ENCODE results near the gene LHFPL5. TPM values are rescaled to one million over a fixed set of nuclear protein-coding genes. Genes with fewer than 3 reads are reported as not detected.

The LHFPL5 gene
- total RNA-seq, 1 experiment from 2014 or later: not detected

DNA sequence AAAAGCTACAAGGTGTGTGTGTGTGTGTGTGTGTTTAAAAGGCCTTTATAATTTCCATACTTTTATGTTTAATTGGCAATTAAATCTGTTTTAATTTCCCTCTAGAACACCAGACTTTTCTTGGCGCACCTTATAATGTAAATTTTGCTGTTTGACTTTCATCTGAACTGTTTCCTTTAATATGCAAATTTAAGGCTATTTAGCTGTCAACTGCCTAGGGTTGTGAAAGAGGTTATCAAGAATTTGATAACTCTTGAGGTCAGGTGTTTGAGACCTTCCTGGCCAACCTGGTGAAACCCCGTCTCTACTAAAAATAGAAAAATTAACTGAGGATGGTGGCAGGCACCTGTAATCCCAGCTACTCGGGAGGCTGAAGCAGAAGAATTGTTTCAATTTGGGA is 4.0 kb upstream of the LHFPL5 start:
- no peaks in the 10 kb centered on the region for H3K27me3 ChIP-seq (replicated peaks)

DNA sequence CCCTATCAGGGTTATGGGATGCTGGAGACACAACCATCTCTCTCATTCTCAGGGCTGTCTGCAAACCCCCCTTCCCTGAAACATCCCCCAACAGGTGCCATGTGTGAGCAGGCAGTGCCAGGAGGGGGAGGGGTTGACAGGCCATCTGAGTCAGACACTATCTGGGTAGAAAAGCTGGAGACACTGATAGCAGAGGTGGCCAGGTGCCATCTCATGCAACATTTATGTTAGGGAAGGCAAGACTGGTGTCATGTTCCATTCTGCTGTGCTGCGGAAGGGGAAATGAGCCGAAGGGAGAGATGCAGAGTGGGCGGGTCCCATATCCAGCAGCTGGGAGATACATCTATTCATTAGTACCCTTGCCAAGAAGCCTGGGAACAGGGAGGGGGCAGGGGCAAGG is 3.5 kb downstream of the LHFPL5 start:
- Histone ChIP-seq H3K27ac (no peak overlapping the region), H3K36me3 (no peaks in the 10 kb centered on the region), H3K9me3 (replicated peaks) (no peaks in the 10 kb centered on the region), H3K4me3 (no peak overlapping the region), H3K27me3 (replicated peaks) (no peaks in the 10 kb centered on the region), H3K4me1 (replicated peaks) (peaks cover 13% of the 10 kb centered on the region)
- DNase-seq (ENCODE audit: low read depth in 1 of 2, low spot score in 2 of 2): no peak

More for the DNA sequence above, 4.0 kb upstream of the LHFPL5 start:
- Histone ChIP-seq H3K36me3 (no peaks in the 10 kb centered on the region), H3K4me1 (replicated peaks) (peaks cover 5% of the 10 kb centered on the region), H3K27ac (no peak overlapping the region), H3K4me3 (no peak overlapping the region), H3K9me3 (replicated peaks) (no peaks in the 10 kb centered on the region)
- DNase-seq (ENCODE audit: low read depth in 1 of 2, low spot score in 2 of 2): no peak

DNA sequence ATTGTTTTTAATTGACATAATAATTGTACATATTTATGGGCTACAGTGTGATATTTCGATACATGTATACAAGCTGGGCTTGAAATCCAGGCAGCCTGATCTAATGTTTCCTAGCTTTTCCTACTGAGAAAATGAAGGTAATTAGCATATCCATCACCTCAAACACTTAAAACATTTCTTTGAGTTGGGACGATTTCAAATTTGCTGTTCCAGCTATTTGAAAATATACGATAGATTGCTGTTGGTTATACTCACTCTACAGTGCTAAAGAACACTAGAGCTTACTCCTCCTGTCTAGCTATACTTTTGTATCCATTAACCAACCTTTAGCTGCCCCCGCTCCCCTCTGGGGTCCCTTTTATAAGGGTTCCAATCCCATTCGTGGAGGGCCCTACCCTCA is 4.7 kb downstream of the LHFPL5 start:
- Histone ChIP-seq H3K36me3 (no peaks in the 10 kb centered on the region), H3K4me1 (replicated peaks) (peaks cover 13% of the 10 kb centered on the region), H3K27ac (no peak overlapping the region), H3K4me3 (no peak overlapping the region), H3K9me3 (replicated peaks) (no peaks in the 10 kb centered on the region), H3K27me3 (replicated peaks) (no peaks in the 10 kb centered on the region)
- DNase-seq (ENCODE audit: low read depth in 1 of 2, low spot score in 2 of 2): no peak

DNA sequence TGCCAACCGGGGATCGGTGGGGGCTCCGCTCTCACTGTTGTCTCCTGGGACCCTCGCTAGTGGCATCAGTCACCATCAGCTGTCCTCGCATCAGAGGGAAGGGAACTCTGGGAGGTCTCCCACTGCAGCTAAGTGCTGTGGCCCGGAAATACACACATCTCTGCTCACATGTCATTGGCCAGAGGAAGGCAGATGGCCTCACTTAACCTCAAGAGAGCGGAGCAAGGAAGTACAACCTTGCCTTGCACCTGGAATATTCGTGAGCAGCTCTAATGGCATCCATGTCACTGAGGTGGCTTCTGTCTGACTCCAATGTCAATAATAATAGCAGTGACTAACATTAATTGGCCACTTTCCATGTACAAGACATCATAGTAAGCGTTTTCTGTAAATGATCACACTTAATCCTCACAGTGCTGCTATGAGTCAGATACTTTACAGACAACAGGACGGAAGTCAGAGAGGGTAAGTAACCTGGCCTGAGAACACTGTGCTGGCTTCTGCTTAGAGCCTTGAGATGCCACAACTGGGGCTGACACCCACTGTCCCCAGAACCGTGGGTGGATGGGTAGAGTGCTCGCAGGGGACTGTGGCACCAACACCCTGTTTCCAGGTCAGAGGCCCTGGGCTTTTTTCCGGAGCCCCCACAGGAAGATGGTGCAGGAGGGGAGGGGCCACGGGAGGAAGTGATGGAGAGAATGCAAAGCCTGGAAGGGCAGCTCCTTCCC is 6.0 kb downstream of the LHFPL5 start:
- Histone ChIP-seq H3K4me1 (replicated peaks) (peaks cover 8% of the 10 kb centered on the region), H3K4me3 (no peak overlapping the region), H3K36me3 (no peaks in the 10 kb centered on the region), H3K9me3 (replicated peaks) (no peaks in the 10 kb centered on the region), H3K27ac (no peak overlapping the region), H3K27me3 (replicated peaks) (no peaks in the 10 kb centered on the region)
- no peak for DNase-seq (ENCODE audit: low read depth in 1 of 2, low spot score in 2 of 2)

DNA sequence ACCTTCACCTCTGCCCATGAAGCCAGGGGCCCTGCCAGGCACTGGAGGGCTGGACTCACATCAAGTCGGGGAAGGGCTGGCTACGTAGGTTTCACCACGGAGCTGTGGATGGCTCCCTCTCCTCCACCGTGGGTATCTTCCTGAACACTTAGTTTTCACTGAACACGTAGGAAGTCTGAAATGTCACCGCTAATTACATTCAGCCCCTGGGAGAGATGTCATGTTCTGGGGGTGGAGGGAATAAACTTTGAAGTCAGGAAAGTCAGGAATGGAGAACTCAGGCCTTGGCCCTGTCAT is 6.5 kb downstream of the LHFPL5 start:
- Histone ChIP-seq H3K9me3 (replicated peaks) (no peaks in the 10 kb centered on the region), H3K27ac (no peak overlapping the region), H3K27me3 (replicated peaks) (no peaks in the 10 kb centered on the region), H3K4me3 (no peak overlapping the region), H3K4me1 (replicated peaks) (peaks cover 8% of the 10 kb centered on the region), H3K36me3 (no peaks in the 10 kb centered on the region)
- DNase-seq (ENCODE audit: low read depth in 1 of 2, low spot score in 2 of 2): no peak

DNA sequence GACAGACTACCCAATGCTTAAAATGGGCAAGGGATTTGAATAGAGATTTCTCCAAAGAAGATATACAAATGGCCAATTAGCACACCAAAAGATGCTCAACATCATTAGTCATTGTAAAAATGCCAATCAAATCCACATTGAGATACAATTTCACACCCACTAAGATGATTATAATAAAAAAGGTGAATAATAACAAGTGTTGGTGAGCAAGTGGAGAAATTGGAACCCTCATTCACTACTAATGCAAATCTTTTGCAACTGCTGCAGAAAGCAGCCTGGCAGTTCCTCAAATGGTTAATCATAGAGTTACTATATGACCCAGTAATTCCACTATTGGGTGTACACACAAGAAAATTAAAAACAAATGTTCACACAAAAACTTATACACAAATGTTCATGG is 12.4 kb downstream of the LHFPL5 start:
- Histone ChIP-seq H3K27me3 (replicated peaks) (no peaks in the 10 kb centered on the region), H3K36me3 (no peaks in the 10 kb centered on the region), H3K9me3 (replicated peaks) (no peaks in the 10 kb centered on the region; the same call in 1 of the 2 replicates), H3K4me3 (no peak overlapping the region), H3K27ac (no peak overlapping the region), H3K4me1 (replicated peaks) (no peaks in the 10 kb centered on the region)
- no peak for DNase-seq (ENCODE audit: low read depth in 1 of 2, low spot score in 2 of 2)

DNA sequence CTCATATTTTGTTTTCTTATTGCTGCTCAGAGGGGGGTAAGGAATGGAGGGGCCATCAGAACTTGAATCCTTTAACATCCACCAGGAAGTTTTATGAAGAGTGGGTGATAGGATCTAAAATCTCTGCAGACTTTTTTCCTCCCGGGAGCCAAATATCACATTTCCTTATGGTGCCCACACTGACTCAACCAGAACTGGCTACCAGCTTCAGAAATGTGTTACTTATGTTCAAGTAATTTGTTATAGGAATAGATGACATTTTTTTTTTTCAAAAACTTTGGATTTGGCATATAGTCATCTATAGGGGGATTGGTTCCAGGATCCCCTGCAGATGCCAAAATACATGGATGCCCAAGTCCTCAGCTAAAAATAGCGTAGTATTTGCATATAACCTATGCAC is 18.4 kb downstream of the LHFPL5 start:
- no peak overlapping the region for H3K4me3 ChIP-seq
- H3K27me3 ChIP-seq (replicated peaks): no peaks in the 10 kb centered on the region
- no peak overlapping the region for H3K27ac ChIP-seq
- DNase-seq (ENCODE audit: low read depth in 1 of 2, low spot score in 2 of 2): no peak
- H3K36me3 ChIP-seq: no peaks in the 10 kb centered on the region
- no peaks in the 10 kb centered on the region for H3K4me1 ChIP-seq (replicated peaks)
- H3K9me3 ChIP-seq (replicated peaks): no peaks in the 10 kb centered on the region

DNA sequence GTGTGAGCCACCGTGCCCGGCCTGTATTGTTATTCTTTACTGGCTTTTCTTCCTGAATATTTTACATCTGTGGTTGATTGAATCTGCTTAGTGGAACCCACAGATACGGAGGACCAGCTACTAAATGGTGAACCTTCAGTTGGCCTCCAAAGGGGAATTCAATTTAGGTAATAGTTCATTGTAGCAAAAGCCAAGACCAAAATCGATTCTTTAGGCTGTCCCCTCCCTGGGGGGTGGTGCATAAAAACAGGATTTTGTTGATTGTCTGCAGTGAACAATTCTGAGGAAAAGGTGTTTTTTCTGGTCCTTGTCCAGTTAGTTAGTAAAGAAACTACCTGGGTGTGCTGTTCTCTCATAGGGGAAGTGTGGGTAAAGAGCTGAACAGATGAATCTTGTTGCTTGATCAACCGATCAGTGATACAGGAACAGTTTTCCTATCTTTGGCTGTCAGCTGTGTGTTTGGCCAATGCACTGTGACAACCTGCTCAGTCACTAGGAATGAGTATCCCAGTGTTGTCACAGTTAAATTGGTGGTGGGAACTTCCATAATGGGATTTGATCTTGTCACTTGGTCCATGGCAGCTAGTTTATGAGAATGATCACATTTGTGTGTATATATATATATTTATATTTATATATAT is 19.5 kb downstream of the LHFPL5 start:
- H3K27me3 ChIP-seq (replicated peaks): no peaks in the 10 kb centered on the region
- no peaks in the 10 kb centered on the region for H3K4me1 ChIP-seq (replicated peaks)
- no peak overlapping the region for H3K27ac ChIP-seq
- H3K4me3 ChIP-seq: no peak overlapping the region
- H3K36me3 ChIP-seq: no peaks in the 10 kb centered on the region
- no peaks in the 10 kb centered on the region for H3K9me3 ChIP-seq (replicated peaks)
- DNase-seq (ENCODE audit: low read depth in 1 of 2, low spot score in 2 of 2): no peak

DNA sequence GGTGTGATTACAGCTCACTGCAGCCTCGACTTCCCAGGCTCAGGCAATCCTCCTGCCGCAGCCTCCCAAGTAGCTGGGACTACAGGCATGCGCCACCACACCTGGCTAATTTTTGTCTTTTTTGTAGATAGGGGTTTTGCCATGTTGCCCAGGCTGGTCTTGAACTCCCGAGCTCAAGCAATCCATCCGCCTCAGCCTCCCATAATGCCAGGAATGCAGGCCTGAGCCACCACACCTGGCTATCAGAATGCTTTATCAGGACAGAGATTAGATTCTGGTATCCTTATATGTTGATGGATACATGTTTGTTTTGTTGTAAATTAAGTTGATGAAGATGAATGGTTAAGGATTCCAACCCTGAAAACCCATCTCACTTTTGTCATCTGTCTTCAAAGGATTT is 24.2 kb downstream of the LHFPL5 start:
- H3K9me3 ChIP-seq (replicated peaks): no peaks in the 10 kb centered on the region

DNA sequence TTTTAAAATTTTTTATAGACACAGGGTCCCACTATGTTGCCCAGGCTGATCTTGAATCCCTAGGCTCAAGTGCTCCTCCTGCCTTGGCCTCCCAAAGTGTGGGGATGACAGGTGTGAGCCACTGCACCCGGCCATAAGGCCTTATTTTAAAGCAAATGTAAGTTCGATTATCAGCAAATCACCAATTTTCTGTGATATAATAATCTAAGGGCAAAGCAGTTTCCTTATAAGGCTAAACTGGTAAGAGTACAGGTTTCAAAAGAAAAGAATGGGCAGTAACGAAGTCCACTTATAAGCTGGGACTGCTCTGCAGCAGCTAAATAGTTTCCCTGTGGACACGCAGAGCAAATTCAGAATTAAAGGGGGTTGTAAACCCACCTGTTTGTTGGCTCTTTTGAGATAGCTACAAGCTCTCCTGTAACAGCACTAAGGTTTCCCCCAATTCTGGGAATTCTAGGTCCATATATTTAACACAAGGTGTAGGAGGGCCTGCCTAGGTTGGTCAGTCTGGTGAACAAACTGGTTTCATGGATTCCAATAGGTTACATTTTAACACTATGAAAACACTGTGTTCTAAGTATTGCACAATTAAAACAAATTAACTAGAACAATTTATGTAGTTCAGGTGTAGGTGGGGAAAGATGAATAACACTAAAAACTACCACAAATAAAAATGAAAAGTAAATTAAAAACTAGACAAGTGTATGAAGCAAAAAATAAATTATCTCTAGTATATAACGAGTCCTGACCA is 26.3 kb downstream of the LHFPL5 start:
- DNase-seq (ENCODE audit: low read depth in 1 of 2, low spot score in 2 of 2): no peak
- Histone ChIP-seq H3K27ac (no peak overlapping the region), H3K4me1 (replicated peaks) (peaks cover 8% of the 10 kb centered on the region; the same call in 1 of the 2 replicates), H3K36me3 (peaks cover 26% of the 10 kb centered on the region), H3K4me3 (no peak overlapping the region), H3K9me3 (replicated peaks) (no peaks in the 10 kb centered on the region), H3K27me3 (replicated peaks) (no peaks in the 10 kb centered on the region)

More for the DNA sequence above, 24.2 kb downstream of the LHFPL5 start:
- DNase-seq (ENCODE audit: low read depth in 1 of 2, low spot score in 2 of 2): no peak
- H3K4me3 ChIP-seq: no peak overlapping the region
- H3K36me3 ChIP-seq: peaks cover 9% of the 10 kb centered on the region
- no peaks in the 10 kb centered on the region for H3K27me3 ChIP-seq (replicated peaks)
- no peaks in the 10 kb centered on the region for H3K4me1 ChIP-seq (replicated peaks)
- H3K27ac ChIP-seq: no peak overlapping the region

DNA sequence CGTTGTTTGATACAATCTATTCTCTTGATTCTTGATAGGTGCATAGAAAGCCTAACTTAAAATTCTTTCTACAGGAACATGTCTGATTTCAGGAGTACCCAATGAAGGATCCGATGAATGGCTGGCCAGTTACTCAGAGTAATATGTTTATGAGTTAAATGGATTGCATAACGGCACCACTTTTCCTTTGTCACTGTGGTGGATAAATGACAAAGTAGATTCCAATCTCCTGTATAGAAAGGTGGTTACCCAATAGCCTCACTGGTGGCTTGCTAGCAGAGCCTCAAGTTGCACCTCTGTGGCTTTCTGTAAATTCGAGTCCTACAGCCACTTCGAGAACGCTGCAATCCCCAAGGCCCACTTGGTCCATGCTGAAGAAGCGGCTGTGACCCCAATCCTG is 28.4 kb downstream of the LHFPL5 start:
- Histone ChIP-seq H3K9me3 (replicated peaks) (no peaks in the 10 kb centered on the region), H3K4me3 (no peak overlapping the region), H3K27me3 (replicated peaks) (no peaks in the 10 kb centered on the region), H3K4me1 (replicated peaks) (peaks cover 8% of the 10 kb centered on the region; the same call in 1 of the 2 replicates), H3K36me3 (peaks cover 39% of the 10 kb centered on the region), H3K27ac (no peak overlapping the region)
- no peak for DNase-seq (ENCODE audit: low read depth in 1 of 2, low spot score in 2 of 2)

DNA sequence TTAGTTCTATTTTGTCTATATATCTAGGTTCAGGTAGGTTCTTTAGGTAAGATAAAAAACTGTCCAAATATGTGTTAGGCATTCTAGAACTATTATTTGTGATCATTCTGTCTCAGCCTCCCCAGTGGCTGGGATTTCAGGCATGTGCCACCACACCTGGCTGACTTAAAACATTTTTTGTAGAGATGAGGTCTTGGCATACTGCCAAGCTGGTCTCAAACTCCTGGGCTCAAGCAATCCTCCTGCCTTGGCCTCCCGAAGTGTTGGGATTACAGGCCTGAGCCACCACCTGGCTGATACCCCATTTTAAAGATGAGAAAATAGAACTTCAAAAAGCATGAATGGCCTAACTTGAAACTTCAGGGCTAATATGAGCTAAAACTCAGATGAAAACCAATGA is 33.9 kb downstream of the LHFPL5 start:
- Histone ChIP-seq H3K27ac (no peak overlapping the region), H3K27me3 (replicated peaks) (no peaks in the 10 kb centered on the region), H3K4me3 (no peak overlapping the region), H3K4me1 (replicated peaks) (peaks cover 8% of the 10 kb centered on the region; the same call in 1 of the 2 replicates), H3K36me3 (peaks cover 59% of the 10 kb centered on the region), H3K9me3 (replicated peaks) (no peaks in the 10 kb centered on the region)
- no peak for DNase-seq (ENCODE audit: low read depth in 1 of 2, low spot score in 2 of 2)

DNA sequence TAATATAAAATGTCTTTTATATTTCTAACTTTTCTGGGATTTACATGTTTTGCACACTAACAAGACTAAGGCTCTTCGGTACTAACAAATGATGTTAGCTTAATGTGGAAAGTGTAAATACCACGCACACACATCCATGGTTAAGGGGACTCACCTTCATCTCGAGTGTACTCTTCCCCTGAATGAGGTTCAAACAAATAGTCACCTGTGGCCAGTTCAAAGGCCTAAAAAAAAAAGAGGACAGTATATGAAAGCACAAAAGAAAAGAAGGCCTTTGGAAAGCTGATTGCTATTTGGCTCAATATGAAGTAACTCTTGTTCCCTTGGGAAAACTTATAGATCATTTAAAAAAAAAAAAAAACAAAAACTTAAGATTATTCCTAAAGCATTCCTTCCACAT is 37.2 kb downstream of the LHFPL5 start:
- H3K4me1 ChIP-seq (replicated peaks): no peaks in the 10 kb centered on the region
- no peak for DNase-seq (ENCODE audit: low read depth in 1 of 2, low spot score in 2 of 2)

DNA sequence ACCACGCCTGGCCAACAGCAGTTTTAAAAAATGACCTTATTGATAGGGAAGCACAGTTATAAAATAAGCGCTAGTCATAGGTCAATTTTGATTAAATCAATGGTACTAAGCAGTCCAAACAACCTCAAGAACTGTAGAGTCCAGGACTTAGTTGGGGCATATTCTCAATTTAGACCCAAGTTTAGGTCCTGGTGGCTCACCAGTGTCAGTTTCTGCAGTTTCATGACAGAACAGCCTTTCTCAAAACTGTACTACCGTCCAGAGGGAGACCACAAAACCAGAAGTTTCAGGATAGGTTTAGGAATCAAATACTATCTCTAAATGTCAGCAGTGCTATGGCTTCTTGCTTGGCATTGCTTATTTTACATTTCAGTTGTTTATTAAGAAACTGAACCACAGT is 39.1 kb downstream of the LHFPL5 start:
- Histone ChIP-seq H3K4me1 (replicated peaks) (no peaks in the 10 kb centered on the region), H3K9me3 (replicated peaks) (no peaks in the 10 kb centered on the region), H3K36me3 (peaks cover 53% of the 10 kb centered on the region), H3K27me3 (replicated peaks) (no peaks in the 10 kb centered on the region), H3K4me3 (no peak overlapping the region), H3K27ac (no peak overlapping the region)
- no peak for DNase-seq (ENCODE audit: low read depth in 1 of 2, low spot score in 2 of 2)

More for the DNA sequence above, 37.2 kb downstream of the LHFPL5 start:
- Histone ChIP-seq H3K27me3 (replicated peaks) (no peaks in the 10 kb centered on the region), H3K4me3 (no peak overlapping the region), H3K9me3 (replicated peaks) (no peaks in the 10 kb centered on the region), H3K36me3 (peaks cover 52% of the 10 kb centered on the region), H3K27ac (no peak overlapping the region)
